ENCODE results near the gene ESYT1.
"Not testable (repeated sequence)": the region's sequence is repeated elsewhere in the genome, so short reads cannot be mapped to it uniquely, and the experiment has no call there.

The ESYT1 gene

GRCh38 chr12:56155256-56155845, 27.3 kb downstream of the ESYT1 start:
- DNase-seq, result no peak

GRCh38 chr12:56156464-56157200, 28.6 kb downstream of the ESYT1 start:
- DNase-seq, result not testable (repeated sequence)

GRCh38 chr12:56157201-56158028, 29.3 kb downstream of the ESYT1 start:
- DNase-seq, result peak in 43 of 56 donors; percentile 27 to 81 (median 59)

- DNase-seq, result peak in 55 of 56 donors; percentile 55 to 100 (median 92)
Measured at GRCh38 chr12:56158029-56158925, 30.2 kb downstream of the ESYT1 start, which contains the start of gene MYL6. Gene MYL6 (plus strand): TSS chr12:56158359. CDS start chr12:56158402, 43 bp downstream.

- peak in 28 of 56 donors; percentile 5 to 59 (median 22) for DNase-seq
Measured at GRCh38 chr12:56158926-56159461, 30.9 kb downstream of the ESYT1 start.

GRCh38 chr12:56159482-56160192, 31.6 kb downstream of the ESYT1 start:
- no peak for DNase-seq

GRCh38 chr12:56160193-56160763, 32.2 kb downstream of the ESYT1 start:
- DNase-seq, result no peak

GRCh38 chr12:56160894-56161689, 33.0 kb downstream of the ESYT1 start:
- DNase-seq, result no peak

GRCh38 chr12:56161690-56162351, 33.8 kb downstream of the ESYT1 start:
- DNase-seq, result no peak

GRCh38 chr12:56162468-56163290, 34.6 kb downstream of the ESYT1 start:
- DNase-seq, result no peak

- no peak for DNase-seq
Measured at GRCh38 chr12:56163533-56164344, 35.7 kb downstream of the ESYT1 start.

- no peak for DNase-seq
Measured at GRCh38 chr12:56164345-56164729, 36.3 kb downstream of the ESYT1 start.

- peak in 1 of 56 donors; percentile 11 for DNase-seq
Measured at GRCh38 chr12:56165369-56165768, 37.3 kb downstream of the ESYT1 start.

GRCh38 chr12:56169229-56169759, 41.2 kb downstream of the ESYT1 start:
- DNase-seq, result no peak

GRCh38 chr12:56172839-56173238, 44.8 kb downstream of the ESYT1 start:
- no peak for DNase-seq

- DNase-seq, result no peak
Measured at GRCh38 chr12:56178347-56178746, 50.3 kb downstream of the ESYT1 start.
